Measurements from ENCODE around the gene SHISAL1. TPM values are rescaled to one million over a fixed set of nuclear protein-coding genes. Genes with fewer than 3 reads are reported as not detected.

The SHISAL1 gene
- total RNA-seq, 2 experiments from 2014 or later, result not detected

GRCh38 chr22:44276041-44276440, 36.7 kb downstream of the SHISAL1 start:
- Mint-ChIP-seq H3K36me3 (ENCODE audit: low read depth) (no peaks in the 10 kb centered on the region), H3K4me3 (no peak overlapping the region), H3K27me3 (peaks cover 7% of the 10 kb centered on the region), H3K9me3 (no peaks in the 10 kb centered on the region), H3K27ac (no peak overlapping the region), H3K4me1 (ENCODE audit: low read depth) (no peaks in the 10 kb centered on the region)
- DNase-seq (no peak), ATAC-seq (no peak)
- intact Hi-C loops (cut with micrococcal nuclease), result no loop called here
- POLR2A ChIA-PET, result interaction anchor here (0.9 kb wide), 1 partner anchor 11 kb away, joined by 3 read pairs; no protein-coding TSS in a partner anchor
- TF ChIP-seq, protein P1, sequence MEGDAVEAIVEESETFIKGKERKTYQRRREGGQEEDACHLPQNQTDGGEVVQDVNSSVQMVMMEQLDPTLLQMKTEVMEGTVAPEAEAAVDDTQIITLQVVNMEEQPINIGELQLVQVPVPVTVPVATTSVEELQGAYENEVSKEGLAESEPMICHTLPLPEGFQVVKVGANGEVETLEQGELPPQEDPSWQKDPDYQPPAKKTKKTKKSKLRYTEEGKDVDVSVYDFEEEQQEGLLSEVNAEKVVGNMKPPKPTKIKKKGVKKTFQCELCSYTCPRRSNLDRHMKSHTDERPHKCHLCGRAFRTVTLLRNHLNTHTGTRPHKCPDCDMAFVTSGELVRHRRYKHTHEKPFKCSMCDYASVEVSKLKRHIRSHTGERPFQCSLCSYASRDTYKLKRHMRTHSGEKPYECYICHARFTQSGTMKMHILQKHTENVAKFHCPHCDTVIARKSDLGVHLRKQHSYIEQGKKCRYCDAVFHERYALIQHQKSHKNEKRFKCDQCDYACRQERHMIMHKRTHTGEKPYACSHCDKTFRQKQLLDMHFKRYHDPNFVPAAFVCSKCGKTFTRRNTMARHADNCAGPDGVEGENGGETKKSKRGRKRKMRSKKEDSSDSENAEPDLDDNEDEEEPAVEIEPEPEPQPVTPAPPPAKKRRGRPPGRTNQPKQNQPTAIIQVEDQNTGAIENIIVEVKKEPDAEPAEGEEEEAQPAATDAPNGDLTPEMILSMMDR (IDR thresholded peaks at IDR 0.05), result no peak
- CTCF ChIA-PET, result no interaction called here

- ChIA-PET CTCF (no interaction called here), POLR2A (no interaction called here)
- Mint-ChIP-seq H3K27me3 (peaks cover 7% of the 10 kb centered on the region), H3K4me3 (no peak overlapping the region), H3K9me3 (no peaks in the 10 kb centered on the region), H3K4me1 (ENCODE audit: low read depth) (no peaks in the 10 kb centered on the region), H3K27ac (no peak overlapping the region), H3K36me3 (ENCODE audit: low read depth) (no peaks in the 10 kb centered on the region)
- DNase-seq (no peak), ATAC-seq (no peak)
- TF ChIP-seq, protein P1 (IDR thresholded peaks at IDR 0.05), result no peak
- intact Hi-C loops (cut with micrococcal nuclease), result no loop called here
Observed at GRCh38 chr22:44275631-44275995, 37.1 kb downstream of the SHISAL1 start.

DNA sequence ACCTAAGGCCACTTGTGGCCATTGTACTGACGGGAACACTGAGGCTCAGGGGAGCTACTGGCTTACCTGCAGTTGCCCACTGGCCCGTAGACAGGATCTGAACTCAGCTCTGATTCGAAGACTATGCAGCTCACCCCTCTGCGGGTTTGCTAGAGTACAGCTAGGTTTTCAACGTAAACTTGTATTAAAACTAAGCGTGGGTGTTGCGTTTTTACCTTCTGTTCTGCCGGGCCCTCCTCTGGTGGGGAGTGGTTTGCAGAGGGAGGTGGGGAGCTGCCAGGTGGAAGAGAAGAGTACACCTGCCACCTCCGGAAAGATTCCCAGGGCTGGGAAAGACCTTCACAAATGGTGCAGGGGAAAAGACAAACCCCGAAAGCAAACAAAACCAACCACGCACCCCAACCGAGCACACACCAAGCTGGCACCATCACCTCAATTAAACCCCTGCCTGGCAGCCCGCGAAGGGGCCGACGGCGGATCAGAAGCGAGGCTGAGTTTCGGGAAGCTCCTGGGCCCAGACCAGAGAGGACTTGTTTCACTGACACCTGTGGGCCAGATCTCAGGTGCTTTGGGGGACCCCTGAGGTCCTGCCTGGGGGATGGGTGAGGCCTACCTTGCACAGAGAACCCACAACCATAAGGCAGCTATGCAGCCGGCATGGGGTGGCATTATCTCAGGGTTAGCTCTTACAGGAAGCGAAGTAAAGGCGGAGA, 37.7 kb downstream of the SHISAL1 start:
- Mint-ChIP-seq H3K36me3 (ENCODE audit: low read depth) (no peaks in the 10 kb centered on the region), H3K27me3 (peaks cover 7% of the 10 kb centered on the region), H3K27ac (no peak overlapping the region), H3K9me3 (no peaks in the 10 kb centered on the region), H3K4me1 (ENCODE audit: low read depth) (no peaks in the 10 kb centered on the region), H3K4me3 (no peak overlapping the region)
- CTCF ChIA-PET, result interaction anchor here (0.9 kb wide), 1 partner anchor 193 kb away, joined by 3 read pairs; no protein-coding TSS in a partner anchor
- no peak for DNase-seq
- intact Hi-C loops (cut with micrococcal nuclease), result no loop called here
- POLR2A ChIA-PET, result no interaction called here
- no peak for ATAC-seq
- TF ChIP-seq, protein P1 (IDR thresholded peaks at IDR 0.05), result no peak

GRCh38 chr22:44273175-44273574, 39.6 kb downstream of the SHISAL1 start:
- peaks cover 7% of the 10 kb centered on the region for H3K27me3 Mint-ChIP-seq
- H3K36me3 Mint-ChIP-seq (ENCODE audit: low read depth), result no peaks in the 10 kb centered on the region
- H3K4me3 Mint-ChIP-seq, result no peak overlapping the region
- no peak for ATAC-seq
- H3K9me3 Mint-ChIP-seq, result no peaks in the 10 kb centered on the region
- intact Hi-C loops (cut with micrococcal nuclease), result no loop called here
- H3K27ac Mint-ChIP-seq, result no peak overlapping the region
- TF ChIP-seq, protein P1 (IDR thresholded peaks at IDR 0.05), result no peak
- H3K4me1 Mint-ChIP-seq (ENCODE audit: low read depth), result no peaks in the 10 kb centered on the region
- ChIA-PET POLR2A (interaction anchor here (0.7 kb wide), 1 partner anchor 56 kb away, joined by 3 read pairs; no protein-coding TSS in a partner anchor), CTCF (no interaction called here)
- no peak for DNase-seq

DNA sequence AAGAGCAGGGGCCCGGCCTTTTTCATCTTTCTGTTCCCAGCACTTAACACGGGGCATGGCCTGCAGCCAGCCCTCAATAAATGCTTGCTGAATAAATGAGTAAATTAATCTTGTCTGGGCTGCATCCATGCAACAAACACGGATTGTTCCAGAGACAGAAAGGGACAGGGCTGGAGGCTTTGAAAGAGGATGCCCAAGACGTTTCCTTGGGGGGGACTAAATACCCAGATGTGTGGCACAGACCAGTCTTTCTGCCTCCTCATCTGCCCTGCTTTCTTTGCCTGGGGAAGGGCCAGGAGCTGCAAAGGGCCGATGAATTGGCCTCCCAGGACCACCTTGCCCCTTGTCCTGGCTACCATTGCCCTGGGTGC, 40.4 kb downstream of the SHISAL1 start:
- H3K4me3 Mint-ChIP-seq, result no peak overlapping the region
- TF ChIP-seq, protein P1 (IDR thresholded peaks at IDR 0.05), result no peak
- intact Hi-C loops (cut with micrococcal nuclease), result no loop called here
- ChIA-PET CTCF (no interaction called here), POLR2A (interaction anchor here (0.6 kb wide), 1 partner anchor 24 kb away, joined by 3 read pairs; no protein-coding TSS in a partner anchor)
- H3K4me1 Mint-ChIP-seq (ENCODE audit: low read depth), result no peaks in the 10 kb centered on the region
- H3K27me3 Mint-ChIP-seq, result peaks cover 7% of the 10 kb centered on the region
- ATAC-seq (no peak), DNase-seq (no peak)
- no peak overlapping the region for H3K27ac Mint-ChIP-seq
- H3K36me3 Mint-ChIP-seq (ENCODE audit: low read depth), result no peaks in the 10 kb centered on the region
- no peaks in the 10 kb centered on the region for H3K9me3 Mint-ChIP-seq

Measured in activated CD8-positive, alpha-beta T cell treated with anti-CD3 and anti-CD28 coated beads for 36 hours (primary cell).